ENCODE data around the gene PTAR1.
"Not testable (repeated sequence)": the region's sequence is repeated elsewhere in the genome, so short reads cannot be mapped to it uniquely, and the experiment has no call there.

DNA sequence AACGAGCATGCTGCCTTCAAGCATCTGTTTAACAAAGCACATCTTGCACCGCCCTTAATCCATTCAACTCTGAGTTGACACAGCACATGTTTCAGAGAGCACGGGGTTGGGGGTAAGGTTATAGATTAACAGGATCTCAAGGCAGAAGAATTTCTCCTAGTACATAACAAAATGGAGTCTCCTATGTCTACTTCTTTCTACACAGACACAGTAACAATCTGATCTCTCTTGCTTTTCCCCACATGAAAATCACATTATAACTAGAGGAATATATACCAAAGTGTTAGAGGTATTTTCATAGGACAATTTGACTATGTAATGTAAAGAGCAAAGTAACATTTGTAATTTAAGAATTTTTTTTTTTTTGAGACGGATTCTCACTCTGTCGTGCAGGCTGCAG is 4.1 kb upstream of the PTAR1 start:
- TF ChIP-seq CTCF, POLR2A, EP300, POLR2AphosphoS5 (IDR thresholded peaks at IDR 0.05): not testable (repeated sequence)
